GM19023 (cell line): ENCODE measurements around the gene TSC2.
"Not testable (repeated sequence)": the region's sequence is repeated elsewhere in the genome, so short reads cannot be mapped to it uniquely, and the experiment has no call there.

ENCODE experiments used
- ATAC-seq: cut with Tn5 transposase; IDR thresholded peaks from one replicate; pipeline ENCODE4 v1.9.1; 2021; ENCODE audit warnings: mild to moderate bottlenecking, moderate library complexity; ENCODE audit not compliant: unreplicated experiment

TSC2 gene

DNA sequence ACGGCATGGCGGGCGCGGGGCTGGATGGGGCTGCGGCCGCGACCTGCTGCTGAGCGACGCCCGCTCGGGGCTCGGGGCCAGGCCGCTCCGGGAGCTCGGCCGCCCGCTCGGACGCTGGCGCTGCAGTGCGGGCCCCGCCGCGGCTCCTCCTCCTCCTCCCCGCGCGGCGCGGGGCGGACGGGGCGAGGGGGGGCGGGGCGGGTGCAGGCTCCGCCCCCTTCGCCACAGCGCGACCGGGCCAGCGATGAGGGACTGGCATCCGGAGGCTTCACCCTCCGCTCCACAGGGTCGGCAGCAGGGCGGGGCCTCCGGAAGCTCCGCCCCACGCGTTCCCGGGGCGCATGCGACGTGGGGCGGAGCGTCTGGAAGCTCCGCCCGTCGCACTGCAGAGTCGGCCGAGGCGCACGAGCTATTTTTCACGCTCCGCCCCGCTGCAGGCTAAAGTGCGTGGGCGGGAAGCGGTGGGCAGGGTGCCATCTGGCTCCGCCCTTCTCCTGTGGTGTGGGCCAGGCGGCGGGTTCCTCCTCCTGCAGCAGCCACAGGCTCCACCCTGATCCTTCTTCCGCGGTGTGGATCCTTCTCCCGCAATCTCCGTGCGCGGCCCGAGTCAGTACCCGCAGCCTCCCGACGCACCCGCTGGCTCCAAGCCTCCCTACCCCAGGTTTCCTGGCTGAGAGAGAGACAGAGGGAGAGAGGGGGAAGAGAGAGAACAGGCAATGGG, 88.1 kb downstream of the TSC2 start, which contains the start of gene PKD1:
TSS of gene PKD1 (minus strand) at position 129 of the 721 bp plus-strand sequence. CDS start 209 bp downstream, outside the sequence.
- ATAC-seq, result not testable (repeated sequence)
